ENCODE results near the gene RPLP1. TPM values are rescaled to one million over a fixed set of nuclear protein-coding genes. Genes with fewer than 3 reads are reported as not detected.
A peak's percentile ranks its signal among the peaks of the same experiment; 100 is the strongest.

Gene RPLP1
- total RNA-seq, 1 experiment from 2014 or later = 2,621 TPM

- H3K4me3 Mint-ChIP-seq (ENCODE audit: unreplicated experiment) = no peak overlapping the region
- POLR2A ChIA-PET = no interaction called here
- BruUV-seq (replicated peaks) = no TSS peak
- peaks cover 8% of the 10 kb centered on the region for H3K4me1 Mint-ChIP-seq (ENCODE audit: insufficient read depth, unreplicated experiment)
- H3K27me3 Mint-ChIP-seq (ENCODE audit: insufficient read depth, unreplicated experiment) = no peaks in the 10 kb centered on the region
- no peaks in the 10 kb centered on the region for H3K36me3 Mint-ChIP-seq (ENCODE audit: insufficient read depth, unreplicated experiment)
- no peak for DNase-seq (ENCODE audit: unreplicated experiment)
- no peak for TF ChIP-seq CTCF (IDR thresholded peaks at IDR 0.05; ENCODE audit: unreplicated experiment)
- no peak overlapping the region for H3K27ac Mint-ChIP-seq (ENCODE audit: low read depth, unreplicated experiment)
- intact Hi-C loops (cut with micrococcal nuclease) = no loop called here
- H3K9me3 Mint-ChIP-seq (ENCODE audit: unreplicated experiment) = no peaks in the 10 kb centered on the region
- CTCF ChIA-PET = no interaction called here
Observed at GRCh38 chr15:69482686-69483256, 30.2 kb downstream of the RPLP1 start.

GRCh38 chr15:69484837-69485236, 32.2 kb downstream of the RPLP1 start:
- DNase-seq (ENCODE audit: unreplicated experiment) = peak; percentile 60
- H3K4me3 Mint-ChIP-seq (ENCODE audit: unreplicated experiment) = no peak overlapping the region
- ChIA-PET CTCF (interaction anchor here (0.7 kb wide), 1 partner anchor 20 kb away, joined by 5 read pairs; no protein-coding TSS in a partner anchor), POLR2A (no interaction called here)
- no peak for TF ChIP-seq CTCF (IDR thresholded peaks at IDR 0.05; ENCODE audit: unreplicated experiment)
- peaks cover 8% of the 10 kb centered on the region for H3K4me1 Mint-ChIP-seq (ENCODE audit: insufficient read depth, unreplicated experiment)
- intact Hi-C loops (cut with micrococcal nuclease) = no loop called here
- H3K27ac Mint-ChIP-seq (ENCODE audit: low read depth, unreplicated experiment) = peak overlapping the region; percentile 75
- H3K9me3 Mint-ChIP-seq (ENCODE audit: unreplicated experiment) = peaks cover 2% of the 10 kb centered on the region
- H3K27me3 Mint-ChIP-seq (ENCODE audit: insufficient read depth, unreplicated experiment) = peaks cover 5% of the 10 kb centered on the region
- BruUV-seq (replicated peaks) = no TSS peak
- no peaks in the 10 kb centered on the region for H3K36me3 Mint-ChIP-seq (ENCODE audit: insufficient read depth, unreplicated experiment)

- POLR2A ChIA-PET = interaction anchor here (0.5 to 0.7 kb wide), 2 partner anchors 564 to 613 kb away, joined by 3 read pairs; no protein-coding TSS in a partner anchor
- no peaks in the 10 kb centered on the region for H3K36me3 Mint-ChIP-seq (ENCODE audit: insufficient read depth, unreplicated experiment)
- no peak for TF ChIP-seq CTCF (IDR thresholded peaks at IDR 0.05; ENCODE audit: unreplicated experiment)
- no TSS peak for BruUV-seq (replicated peaks)
- peaks cover 17% of the 10 kb centered on the region for H3K27me3 Mint-ChIP-seq (ENCODE audit: insufficient read depth, unreplicated experiment)
- H3K4me3 Mint-ChIP-seq (ENCODE audit: unreplicated experiment) = no peak overlapping the region
- no peak for DNase-seq (ENCODE audit: unreplicated experiment)
- CTCF ChIA-PET = no interaction called here
- H3K9me3 Mint-ChIP-seq (ENCODE audit: unreplicated experiment) = peaks cover 8% of the 10 kb centered on the region
- no peak overlapping the region for H3K27ac Mint-ChIP-seq (ENCODE audit: low read depth, unreplicated experiment)
- intact Hi-C loops (cut with micrococcal nuclease) = no loop called here
- H3K4me1 Mint-ChIP-seq (ENCODE audit: insufficient read depth, unreplicated experiment) = peaks cover 14% of the 10 kb centered on the region
Observed at GRCh38 chr15:69486481-69487110, 34.0 kb downstream of the RPLP1 start.

DNA sequence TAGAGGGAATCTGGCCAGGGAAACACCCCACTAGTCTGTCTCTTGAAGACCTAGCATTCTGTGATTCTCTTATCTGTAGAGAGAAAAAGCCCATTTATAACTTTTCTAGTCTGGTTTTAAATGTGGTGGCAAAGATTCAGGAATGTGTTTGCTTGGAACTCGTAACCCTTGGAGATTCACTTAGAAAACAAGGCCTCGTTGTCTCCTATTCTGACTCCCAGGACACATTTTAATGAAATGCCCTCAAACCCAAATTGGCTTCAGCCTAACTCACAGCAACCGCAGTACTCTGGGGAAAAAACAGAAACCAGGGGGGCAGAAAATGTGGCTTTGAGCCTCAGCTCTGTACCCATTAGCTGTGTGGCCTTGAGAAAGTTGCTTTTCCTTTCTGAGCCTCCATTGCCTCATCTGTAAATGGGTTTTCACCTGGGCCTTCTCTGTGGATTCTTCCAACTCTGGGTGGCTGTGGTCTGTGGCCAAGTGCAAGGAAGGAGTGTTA, 36.5 kb downstream of the RPLP1 start:
- Mint-ChIP-seq H3K9me3 (ENCODE audit: unreplicated experiment) (peaks cover 8% of the 10 kb centered on the region), H3K27me3 (ENCODE audit: insufficient read depth, unreplicated experiment) (peaks cover 17% of the 10 kb centered on the region), H3K4me3 (ENCODE audit: unreplicated experiment) (no peak overlapping the region), H3K27ac (ENCODE audit: low read depth, unreplicated experiment) (no peak overlapping the region), H3K4me1 (ENCODE audit: insufficient read depth, unreplicated experiment) (peaks cover 14% of the 10 kb centered on the region), H3K36me3 (ENCODE audit: insufficient read depth, unreplicated experiment) (no peaks in the 10 kb centered on the region)
- ChIA-PET CTCF (no interaction called here), POLR2A (no interaction called here)
- intact Hi-C loops (cut with micrococcal nuclease) = no loop called here
- TF ChIP-seq CTCF (IDR thresholded peaks at IDR 0.05; ENCODE audit: unreplicated experiment) = no peak
- DNase-seq (ENCODE audit: unreplicated experiment) = no peak
- BruUV-seq (replicated peaks) = no TSS peak
